Adrenal gland (tissue), 5 donors: Measurements from ENCODE around the gene SAFB.

Experiments used
- POLR2A ChIP-seq, 2 donors: fragments of 450-650 bp; IDR thresholded peaks; one replicate each; pipeline ENCODE4 v1.6.1; 2017; ENCODE audit warnings: antibody characterized with exemption in 2 of 2, mild to moderate bottlenecking in 2 of 2, moderate library complexity in 1 of 2
- TF ChIP-seq, protein P1 (sequence below), 6 experiments: fragments of 450-650 bp in 4 of 6; fragments of 200-600 bp in 2 of 6; sonication (generic) in 1 of 6; IDR thresholded peaks; 1 replicate in 5 of 6; 2 replicates in 1 of 6; pipeline versions ENCODE4 v1.5.1 to v1.8.0; 2016 to 2021; ENCODE audit warnings: antibody characterized with exemption in 6 of 6, mild to moderate bottlenecking in 2 of 6, moderate library complexity in 1 of 6
- donor health status: DM: no; HTN: no; CAD: no.

DNA sequence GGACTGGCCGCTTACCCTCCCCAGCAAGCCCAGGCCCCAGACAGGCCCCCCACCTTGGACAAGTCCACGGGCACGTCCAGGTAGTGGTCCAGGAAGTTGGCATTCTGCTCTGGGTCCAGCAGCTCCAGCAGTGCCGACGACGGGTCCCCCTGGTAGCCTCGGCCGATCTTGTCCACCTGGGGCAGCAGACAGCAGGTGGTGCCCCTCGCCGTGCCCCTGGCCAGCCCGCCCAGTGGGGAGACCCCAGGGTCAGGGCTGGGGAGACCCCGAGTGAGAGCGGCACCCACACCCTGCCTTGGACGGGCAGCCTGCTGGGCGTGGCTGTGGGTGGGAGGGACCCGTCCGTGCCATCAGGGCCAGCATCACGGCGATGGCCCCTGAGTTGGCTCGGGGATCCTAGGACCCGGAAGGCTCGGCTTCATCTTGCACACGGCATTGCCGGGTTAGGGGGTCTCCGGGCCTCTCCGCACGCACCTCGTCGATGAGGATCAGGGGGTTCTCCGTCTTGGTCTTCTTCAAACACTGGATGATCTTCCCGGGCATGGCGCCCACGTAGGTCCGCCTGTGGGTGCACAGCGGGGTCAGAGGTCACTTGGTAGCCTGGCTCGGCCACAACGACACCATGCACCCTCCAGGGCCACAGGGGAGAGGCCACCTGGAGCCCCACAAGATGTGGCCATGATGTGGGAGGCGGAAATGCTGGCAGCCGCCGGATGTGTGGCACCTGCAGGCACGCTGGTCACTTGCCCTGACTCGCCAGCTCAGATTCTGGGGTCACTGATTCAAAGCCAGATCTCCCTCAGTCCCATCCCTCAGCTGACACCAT lies 73.5 kb downstream of the SAFB start:
- no peak for TF ChIP-seq POLR2A (IDR thresholded peaks at IDR 0.05)
- TF ChIP-seq, protein P1, sequence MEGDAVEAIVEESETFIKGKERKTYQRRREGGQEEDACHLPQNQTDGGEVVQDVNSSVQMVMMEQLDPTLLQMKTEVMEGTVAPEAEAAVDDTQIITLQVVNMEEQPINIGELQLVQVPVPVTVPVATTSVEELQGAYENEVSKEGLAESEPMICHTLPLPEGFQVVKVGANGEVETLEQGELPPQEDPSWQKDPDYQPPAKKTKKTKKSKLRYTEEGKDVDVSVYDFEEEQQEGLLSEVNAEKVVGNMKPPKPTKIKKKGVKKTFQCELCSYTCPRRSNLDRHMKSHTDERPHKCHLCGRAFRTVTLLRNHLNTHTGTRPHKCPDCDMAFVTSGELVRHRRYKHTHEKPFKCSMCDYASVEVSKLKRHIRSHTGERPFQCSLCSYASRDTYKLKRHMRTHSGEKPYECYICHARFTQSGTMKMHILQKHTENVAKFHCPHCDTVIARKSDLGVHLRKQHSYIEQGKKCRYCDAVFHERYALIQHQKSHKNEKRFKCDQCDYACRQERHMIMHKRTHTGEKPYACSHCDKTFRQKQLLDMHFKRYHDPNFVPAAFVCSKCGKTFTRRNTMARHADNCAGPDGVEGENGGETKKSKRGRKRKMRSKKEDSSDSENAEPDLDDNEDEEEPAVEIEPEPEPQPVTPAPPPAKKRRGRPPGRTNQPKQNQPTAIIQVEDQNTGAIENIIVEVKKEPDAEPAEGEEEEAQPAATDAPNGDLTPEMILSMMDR (IDR thresholded peaks at IDR 0.05), result no peak
